ENCODE measurements around the gene CCNK.

Gene CCNK

DNA sequence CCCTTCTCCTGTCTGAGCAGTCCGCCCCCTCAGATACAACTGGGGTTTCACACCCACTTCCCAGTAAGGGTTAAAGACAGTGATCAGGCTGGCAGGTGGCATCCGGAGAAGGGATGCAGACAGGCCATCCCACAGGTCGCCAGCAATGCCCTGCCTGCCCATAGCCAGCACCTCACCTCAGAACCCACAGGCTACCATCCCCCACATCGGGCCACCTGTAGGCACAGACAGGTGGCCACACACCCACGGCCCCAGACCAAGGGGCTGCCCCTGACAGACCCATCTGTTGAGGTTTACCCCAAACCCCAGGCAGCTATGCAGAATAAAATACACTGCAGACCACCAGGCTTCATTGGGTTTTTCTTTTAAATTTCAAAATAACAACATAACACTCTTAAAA, 57.5 kb downstream of the CCNK start:
- H3K27ac ChIP-seq = peak overlapping the region; percentile 65; the same call in 1 of the 2 replicates
- DNase-seq (ENCODE audit: low spot score) = no peak
- POLR2A ChIA-PET (ENCODE audit: low non-redundant PET) = no interaction called here
- TF ChIP-seq CTCF (conservative IDR thresholded peaks at IDR 0.05; ENCODE audit: low read depth) = no peak
- CTCF ChIA-PET = interaction anchor here (1.2 to 1.6 kb wide), 2 partner anchors 17 to 21 kb away, joined by 3 to 5 read pairs; no protein-coding TSS in a partner anchor

DNA sequence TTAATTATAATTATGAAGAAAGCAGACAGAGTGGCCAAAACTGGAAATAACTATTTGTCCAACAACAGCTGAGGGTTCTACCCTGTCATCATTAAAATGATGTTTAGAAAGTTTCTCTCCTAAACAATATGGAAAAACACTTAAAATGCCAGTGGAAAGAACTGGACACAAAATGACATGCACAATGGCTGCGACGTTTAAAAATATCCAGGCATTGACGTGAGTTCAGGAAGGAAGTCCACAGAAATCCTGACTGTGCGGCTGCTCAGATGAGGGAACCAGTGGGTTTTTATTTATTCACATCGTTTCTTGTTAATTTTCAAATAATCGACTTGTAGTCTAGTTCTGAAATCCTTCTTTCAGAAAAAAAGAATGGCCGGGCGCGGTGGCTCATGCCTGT, 58.3 kb downstream of the CCNK start:
- TF ChIP-seq CTCF (conservative IDR thresholded peaks at IDR 0.05; ENCODE audit: low read depth) = no peak
- DNase-seq (ENCODE audit: low spot score) = no peak
- ChIA-PET CTCF (interaction anchor here (0.5 to 1.6 kb wide), 5 partner anchors 16 to 58 kb away, joined by 3 to 6 read pairs (median 3); no protein-coding TSS in a partner anchor), POLR2A (ENCODE audit: low non-redundant PET) (no interaction called here)
- no peak overlapping the region for H3K27ac ChIP-seq

DNA sequence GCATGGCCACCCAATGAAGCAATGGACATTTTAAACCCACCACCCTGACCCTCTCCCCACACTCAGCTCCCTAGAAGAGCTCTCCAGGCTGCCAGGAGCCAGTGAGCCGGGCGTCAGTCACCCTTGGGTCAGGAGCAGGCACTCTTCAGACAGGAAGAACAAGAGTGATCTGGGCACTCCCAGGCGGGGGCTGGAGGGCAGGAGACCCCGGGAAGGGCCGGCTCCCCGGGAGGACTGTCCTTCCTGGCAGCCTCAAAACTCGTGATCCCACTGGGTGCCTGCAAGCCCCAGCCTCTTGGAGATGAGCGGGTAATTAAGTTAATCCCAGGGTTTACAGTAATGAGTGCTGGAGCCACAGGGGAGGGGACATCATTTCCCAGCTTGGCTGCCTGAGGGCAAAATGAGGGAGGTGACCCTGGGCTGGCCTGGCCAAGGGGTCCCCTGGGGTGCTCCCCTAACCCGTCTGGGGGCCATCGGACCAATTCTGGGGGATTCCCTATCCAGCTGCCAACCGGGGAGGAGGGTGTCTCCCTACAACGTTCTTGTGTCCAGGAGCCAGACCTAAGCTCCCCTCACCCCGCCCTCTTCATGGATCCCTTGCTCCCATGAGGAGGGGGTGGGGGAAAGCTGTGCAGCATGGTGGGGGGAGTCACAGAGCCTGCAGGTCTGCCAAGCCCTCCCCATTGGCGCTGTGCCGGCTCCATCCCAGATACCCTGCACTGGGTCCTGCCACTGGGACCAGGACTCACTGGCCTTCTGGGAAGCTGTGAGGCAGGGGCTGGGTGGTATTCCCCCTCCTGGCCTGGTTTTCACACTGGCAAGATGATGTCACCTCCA, 59.2 kb downstream of the CCNK start:
- POLR2A ChIA-PET (ENCODE audit: low non-redundant PET) = no interaction called here
- DNase-seq (ENCODE audit: low spot score) = no peak
- peak overlapping the region; percentile 20 for H3K27ac ChIP-seq
- CTCF ChIA-PET = interaction anchor here (0.7 kb wide), 1 partner anchor 39 kb away, joined by 3 read pairs; no protein-coding TSS in a partner anchor
- TF ChIP-seq CTCF (conservative IDR thresholded peaks at IDR 0.05; ENCODE audit: low read depth) = no peak

DNA sequence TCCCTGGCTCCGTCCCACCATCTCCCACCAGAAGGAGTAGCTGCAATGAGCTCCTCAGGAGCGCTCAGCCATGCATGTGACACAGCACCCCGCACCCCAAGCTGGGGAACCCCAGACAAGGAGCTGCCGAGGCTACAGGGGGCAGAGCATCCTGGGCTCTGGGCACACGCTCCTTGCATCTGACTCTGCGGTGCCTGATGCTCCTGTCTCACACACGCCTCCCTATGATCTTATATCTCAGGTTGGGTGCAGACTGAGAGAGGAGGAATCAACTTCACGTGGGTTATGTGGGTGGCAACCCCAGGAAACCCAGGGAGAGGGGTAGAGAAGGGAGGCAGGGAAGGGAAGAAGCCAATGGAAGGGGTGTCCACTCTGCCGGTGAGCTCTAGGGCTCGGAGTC, 60.0 kb downstream of the CCNK start:
- ChIA-PET CTCF (interaction anchor here (0.6 kb wide), 1 partner anchor 14 kb away, joined by 3 read pairs; no protein-coding TSS in a partner anchor), POLR2A (ENCODE audit: low non-redundant PET) (no interaction called here)
- no peak for DNase-seq (ENCODE audit: low spot score)
- H3K27ac ChIP-seq = peak overlapping the region; percentile 11
- TF ChIP-seq CTCF (conservative IDR thresholded peaks at IDR 0.05; ENCODE audit: low read depth) = no peak

GRCh38 chr14:99541677-99542470, 60.7 kb downstream of the CCNK start:
- CTCF ChIA-PET = interaction anchor here (0.6 to 1.1 kb wide), 3 partner anchors 13 to 337 kb away, joined by 3 read pairs; no protein-coding TSS in a partner anchor

More at GRCh38 chr14:99541677-99542470, 60.7 kb downstream of the CCNK start:
- POLR2A ChIA-PET (ENCODE audit: low non-redundant PET) = interaction anchor here (0.6 kb wide), 1 partner anchor 1007 kb away, joined by 3 read pairs; no protein-coding TSS in a partner anchor
- no peak for DNase-seq (ENCODE audit: low spot score)
- peak overlapping the region; percentile 11; the same call in 1 of the 2 replicates for H3K27ac ChIP-seq
- no peak for TF ChIP-seq CTCF (conservative IDR thresholded peaks at IDR 0.05; ENCODE audit: low read depth)
